ENCODE results near the gene SCP2.
"Not testable (repeated sequence)": the region's sequence is repeated elsewhere in the genome, so short reads cannot be mapped to it uniquely, and the experiment has no call there.

The SCP2 gene

GRCh38 chr1:52967666-52968065 is 40.6 kb downstream of the SCP2 start:
- Histone ChIP-seq H3K27me3 (ENCODE audit: control insufficient read depth in 2 of 2, insufficient read depth in 2 of 2, low read length in 2 of 2) (no peaks in the 10 kb centered on the region), H3K9ac (ENCODE audit: low read depth in 1 of 2, low read length in 2 of 2) (no peak overlapping the region), H3K9me3 (ENCODE audit: control insufficient read depth in 2 of 2, low read length in 2 of 2) (no peaks in the 10 kb centered on the region), H3K27ac (ENCODE audit: low read depth in 2 of 2, low read length in 2 of 2) (no peak overlapping the region), H3K4me1 (ENCODE audit: control insufficient read depth in 2 of 2, insufficient read depth in 2 of 2, low read length in 2 of 2) (no peaks in the 10 kb centered on the region), H3K4me3 (ENCODE audit: low read length in 2 of 2) (no peak overlapping the region), H3K36me3 (ENCODE audit: control insufficient read depth in 2 of 2, insufficient read depth in 2 of 2, low read length in 2 of 2) (peaks cover 0 to 7% of the 10 kb centered on the region in 2 donors)

- not testable (repeated sequence) for H3K4me1 ChIP-seq (ENCODE audit: control insufficient read depth in 2 of 2, insufficient read depth in 2 of 2, low read length in 2 of 2); H3K27ac ChIP-seq (ENCODE audit: low read depth in 2 of 2, low read length in 2 of 2); H3K4me3 ChIP-seq (ENCODE audit: low read length in 2 of 2); H3K9ac ChIP-seq (ENCODE audit: low read depth in 1 of 2, low read length in 2 of 2); H3K9me3 ChIP-seq (ENCODE audit: control insufficient read depth in 2 of 2, low read length in 2 of 2); H3K36me3 ChIP-seq (ENCODE audit: control insufficient read depth in 2 of 2, insufficient read depth in 2 of 2, low read length in 2 of 2); H3K27me3 ChIP-seq (ENCODE audit: control insufficient read depth in 2 of 2, insufficient read depth in 2 of 2, low read length in 2 of 2)
Observed at GRCh38 chr1:52969234-52969633, 42.2 kb downstream of the SCP2 start.

GRCh38 chr1:52970149-52970548 is 43.1 kb downstream of the SCP2 start:
- Histone ChIP-seq H3K9me3 (ENCODE audit: control insufficient read depth in 2 of 2, low read length in 2 of 2) (no peaks in the 10 kb centered on the region), H3K4me1 (ENCODE audit: control insufficient read depth in 2 of 2, insufficient read depth in 2 of 2, low read length in 2 of 2) (no peaks in the 10 kb centered on the region), H3K27ac (ENCODE audit: low read depth in 2 of 2, low read length in 2 of 2) (no peak overlapping the region), H3K27me3 (ENCODE audit: control insufficient read depth in 2 of 2, insufficient read depth in 2 of 2, low read length in 2 of 2) (no peaks in the 10 kb centered on the region), H3K36me3 (ENCODE audit: control insufficient read depth in 2 of 2, insufficient read depth in 2 of 2, low read length in 2 of 2) (peaks cover 0 to 7% of the 10 kb centered on the region in 2 donors), H3K4me3 (ENCODE audit: low read length in 2 of 2) (no peak overlapping the region), H3K9ac (ENCODE audit: low read depth in 1 of 2, low read length in 2 of 2) (no peak overlapping the region)

GRCh38 chr1:52973841-52974240 is 46.8 kb downstream of the SCP2 start:
- no peak overlapping the region for H3K27ac ChIP-seq (ENCODE audit: low read depth in 2 of 2, low read length in 2 of 2)
- H3K4me3 ChIP-seq (ENCODE audit: low read length in 2 of 2): no peak overlapping the region
- H3K4me1 ChIP-seq (ENCODE audit: control insufficient read depth in 2 of 2, insufficient read depth in 2 of 2, low read length in 2 of 2): no peaks in the 10 kb centered on the region
- H3K27me3 ChIP-seq (ENCODE audit: control insufficient read depth in 2 of 2, insufficient read depth in 2 of 2, low read length in 2 of 2): no peaks in the 10 kb centered on the region
- no peaks in the 10 kb centered on the region for H3K9me3 ChIP-seq (ENCODE audit: control insufficient read depth in 2 of 2, low read length in 2 of 2)
- no peak overlapping the region for H3K9ac ChIP-seq (ENCODE audit: low read depth in 1 of 2, low read length in 2 of 2)
- peaks cover 0 to 4% of the 10 kb centered on the region in 2 donors for H3K36me3 ChIP-seq (ENCODE audit: control insufficient read depth in 2 of 2, insufficient read depth in 2 of 2, low read length in 2 of 2)

- Histone ChIP-seq H3K4me1 (ENCODE audit: control insufficient read depth in 2 of 2, insufficient read depth in 2 of 2, low read length in 2 of 2) (no peaks in the 10 kb centered on the region), H3K36me3 (ENCODE audit: control insufficient read depth in 2 of 2, insufficient read depth in 2 of 2, low read length in 2 of 2) (peaks cover 4 to 7% of the 10 kb centered on the region in 2 donors)
Observed at GRCh38 chr1:52976183-52977035, 49.3 kb downstream of the SCP2 start.

GRCh38 chr1:52978045-52978444 is 51.0 kb downstream of the SCP2 start:
- no peak overlapping the region for H3K4me3 ChIP-seq (ENCODE audit: low read length in 2 of 2)
- H3K27ac ChIP-seq (ENCODE audit: low read depth in 2 of 2, low read length in 2 of 2): no peak overlapping the region
- H3K36me3 ChIP-seq (ENCODE audit: control insufficient read depth in 2 of 2, insufficient read depth in 2 of 2, low read length in 2 of 2): peaks cover 6 to 8% of the 10 kb centered on the region in 2 donors
- no peak overlapping the region for H3K9ac ChIP-seq (ENCODE audit: low read depth in 1 of 2, low read length in 2 of 2)
- H3K9me3 ChIP-seq (ENCODE audit: control insufficient read depth in 2 of 2, low read length in 2 of 2): no peaks in the 10 kb centered on the region
- H3K27me3 ChIP-seq (ENCODE audit: control insufficient read depth in 2 of 2, insufficient read depth in 2 of 2, low read length in 2 of 2): no peaks in the 10 kb centered on the region
- H3K4me1 ChIP-seq (ENCODE audit: control insufficient read depth in 2 of 2, insufficient read depth in 2 of 2, low read length in 2 of 2): no peaks in the 10 kb centered on the region

More at GRCh38 chr1:52976183-52977035, 49.3 kb downstream of the SCP2 start:
- H3K27ac ChIP-seq (ENCODE audit: low read depth in 2 of 2, low read length in 2 of 2): no peak overlapping the region
- H3K9ac ChIP-seq (ENCODE audit: low read depth in 1 of 2, low read length in 2 of 2): no peak overlapping the region
- no peaks in the 10 kb centered on the region for H3K9me3 ChIP-seq (ENCODE audit: control insufficient read depth in 2 of 2, low read length in 2 of 2)
- no peaks in the 10 kb centered on the region for H3K27me3 ChIP-seq (ENCODE audit: control insufficient read depth in 2 of 2, insufficient read depth in 2 of 2, low read length in 2 of 2)
- H3K4me3 ChIP-seq (ENCODE audit: low read length in 2 of 2): no peak overlapping the region

GRCh38 chr1:52992733-52993132 is 65.7 kb downstream of the SCP2 start:
- peaks cover 23 to 27% of the 10 kb centered on the region in 2 donors for H3K36me3 ChIP-seq (ENCODE audit: control insufficient read depth in 2 of 2, insufficient read depth in 2 of 2, low read length in 2 of 2)
- H3K27ac ChIP-seq (ENCODE audit: low read depth in 2 of 2, low read length in 2 of 2); H3K27me3 ChIP-seq (ENCODE audit: control insufficient read depth in 2 of 2, insufficient read depth in 2 of 2, low read length in 2 of 2); H3K9ac ChIP-seq (ENCODE audit: low read depth in 1 of 2, low read length in 2 of 2); H3K9me3 ChIP-seq (ENCODE audit: control insufficient read depth in 2 of 2, low read length in 2 of 2); H3K4me3 ChIP-seq (ENCODE audit: low read length in 2 of 2); H3K4me1 ChIP-seq (ENCODE audit: control insufficient read depth in 2 of 2, insufficient read depth in 2 of 2, low read length in 2 of 2): not testable (repeated sequence)

GRCh38 chr1:52994656-52995055 is 67.6 kb downstream of the SCP2 start:
- Histone ChIP-seq H3K4me3 (ENCODE audit: low read length in 2 of 2) (no peak overlapping the region), H3K27ac (ENCODE audit: low read depth in 2 of 2, low read length in 2 of 2) (no peak overlapping the region), H3K9me3 (ENCODE audit: control insufficient read depth in 2 of 2, low read length in 2 of 2) (no peaks in the 10 kb centered on the region), H3K4me1 (ENCODE audit: control insufficient read depth in 2 of 2, insufficient read depth in 2 of 2, low read length in 2 of 2) (no peaks in the 10 kb centered on the region), H3K36me3 (ENCODE audit: control insufficient read depth in 2 of 2, insufficient read depth in 2 of 2, low read length in 2 of 2) (peaks cover 17 to 22% of the 10 kb centered on the region in 2 donors), H3K27me3 (ENCODE audit: control insufficient read depth in 2 of 2, insufficient read depth in 2 of 2, low read length in 2 of 2) (no peaks in the 10 kb centered on the region), H3K9ac (ENCODE audit: low read depth in 1 of 2, low read length in 2 of 2) (no peak overlapping the region)

GRCh38 chr1:52996653-52997052 is 69.6 kb downstream of the SCP2 start:
- no peak overlapping the region for H3K27ac ChIP-seq (ENCODE audit: low read depth in 2 of 2, low read length in 2 of 2)
- H3K27me3 ChIP-seq (ENCODE audit: control insufficient read depth in 2 of 2, insufficient read depth in 2 of 2, low read length in 2 of 2): no peaks in the 10 kb centered on the region
- H3K4me3 ChIP-seq (ENCODE audit: low read length in 2 of 2): no peak overlapping the region
- peaks cover 17 to 20% of the 10 kb centered on the region in 2 donors for H3K36me3 ChIP-seq (ENCODE audit: control insufficient read depth in 2 of 2, insufficient read depth in 2 of 2, low read length in 2 of 2)
- H3K9me3 ChIP-seq (ENCODE audit: control insufficient read depth in 2 of 2, low read length in 2 of 2): no peaks in the 10 kb centered on the region
- no peak overlapping the region for H3K9ac ChIP-seq (ENCODE audit: low read depth in 1 of 2, low read length in 2 of 2)
- H3K4me1 ChIP-seq (ENCODE audit: control insufficient read depth in 2 of 2, insufficient read depth in 2 of 2, low read length in 2 of 2): no peaks in the 10 kb centered on the region

GRCh38 chr1:53001128-53001527 is 74.1 kb downstream of the SCP2 start:
- no peaks in the 10 kb centered on the region for H3K4me1 ChIP-seq (ENCODE audit: control insufficient read depth in 2 of 2, insufficient read depth in 2 of 2, low read length in 2 of 2)
- no peak overlapping the region for H3K9ac ChIP-seq (ENCODE audit: low read depth in 1 of 2, low read length in 2 of 2)
- no peaks in the 10 kb centered on the region for H3K27me3 ChIP-seq (ENCODE audit: control insufficient read depth in 2 of 2, insufficient read depth in 2 of 2, low read length in 2 of 2)
- no peaks in the 10 kb centered on the region for H3K9me3 ChIP-seq (ENCODE audit: control insufficient read depth in 2 of 2, low read length in 2 of 2)
- peaks cover 2 to 7% of the 10 kb centered on the region in 2 donors for H3K36me3 ChIP-seq (ENCODE audit: control insufficient read depth in 2 of 2, insufficient read depth in 2 of 2, low read length in 2 of 2)
- H3K4me3 ChIP-seq (ENCODE audit: low read length in 2 of 2): no peak overlapping the region
- no peak overlapping the region for H3K27ac ChIP-seq (ENCODE audit: low read depth in 2 of 2, low read length in 2 of 2)

All from mucosa of rectum (tissue), 2 donors.